GM08714 (cell line): ENCODE measurements around the gene RPP21.

Experiments
- H3K4me3 ChIP-seq: fragments of 200-500 bp; sonication (Bioruptor generic); 2 replicates; pipeline ENCODE4 v1.5.1; 2014; ENCODE audit warnings: mild to moderate bottlenecking, low read length, inconsistent platforms
- ZNF274 ChIP-seq: IDR thresholded peaks from 2 replicates; pipeline ENCODE4 v1.6.1; 2012; ENCODE audit warnings: mild to moderate bottlenecking, low read depth, low read length

Gene RPP21

DNA sequence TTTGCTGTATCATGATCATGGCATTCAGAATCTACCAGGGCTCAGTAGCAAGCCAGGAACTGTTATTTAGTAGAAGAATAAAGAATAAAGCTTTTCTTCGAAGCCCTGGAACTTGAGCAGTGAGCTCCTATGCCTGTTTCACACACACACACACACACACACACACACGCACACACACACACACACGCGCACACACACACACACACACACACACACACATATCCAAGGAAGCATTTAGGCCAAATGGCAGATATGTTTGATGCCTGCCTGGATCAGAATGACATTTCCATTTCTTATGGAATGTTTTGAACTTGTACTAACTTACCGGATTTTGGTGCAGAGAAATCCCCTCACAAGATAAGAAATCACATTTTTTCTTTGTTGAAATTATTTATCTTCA, 35.5 kb downstream of the RPP21 start:
- TF ChIP-seq ZNF274: no peak
- H3K4me3 ChIP-seq: no peak overlapping the region

DNA sequence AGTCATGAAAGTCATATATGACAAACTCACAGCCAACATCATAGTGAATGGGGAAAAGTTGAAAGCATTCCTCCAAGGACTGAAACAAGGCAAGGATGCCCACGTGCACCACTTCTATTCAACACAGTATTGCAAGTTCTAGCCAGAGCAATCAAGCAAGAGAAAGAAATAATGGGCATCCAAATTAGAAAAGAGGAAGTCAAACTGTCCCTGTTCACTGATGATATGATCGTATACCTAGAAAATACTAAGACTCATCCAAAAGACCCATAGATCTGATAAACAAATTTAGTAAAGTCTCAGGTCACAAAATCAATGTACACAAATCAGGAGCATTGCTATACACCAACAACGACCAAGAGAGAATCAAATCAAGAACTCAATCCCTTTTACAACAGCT, 41.2 kb downstream of the RPP21 start:
- no peak overlapping the region for H3K4me3 ChIP-seq
- no peak for TF ChIP-seq ZNF274

DNA sequence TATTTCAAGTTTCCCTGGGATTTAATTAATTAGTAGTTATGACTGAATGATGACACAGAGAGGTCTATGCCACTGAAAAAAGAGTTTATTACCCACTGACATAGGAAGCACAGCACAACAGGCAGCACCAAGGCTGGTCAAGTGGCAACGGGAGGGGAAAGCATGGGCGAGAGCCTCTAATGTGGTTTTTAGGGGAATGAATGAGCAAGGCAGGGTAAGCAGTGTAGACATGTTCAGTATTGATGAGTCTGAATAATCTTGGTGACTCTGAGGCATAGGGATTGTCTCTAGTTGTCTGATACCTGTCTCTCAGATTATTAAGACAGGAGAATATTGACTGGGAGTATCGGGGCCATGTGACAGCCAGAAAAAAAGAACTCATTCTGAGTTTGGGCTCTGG, 46.3 kb downstream of the RPP21 start:
- H3K4me3 ChIP-seq: no peak overlapping the region
- no peak for TF ChIP-seq ZNF274

DNA sequence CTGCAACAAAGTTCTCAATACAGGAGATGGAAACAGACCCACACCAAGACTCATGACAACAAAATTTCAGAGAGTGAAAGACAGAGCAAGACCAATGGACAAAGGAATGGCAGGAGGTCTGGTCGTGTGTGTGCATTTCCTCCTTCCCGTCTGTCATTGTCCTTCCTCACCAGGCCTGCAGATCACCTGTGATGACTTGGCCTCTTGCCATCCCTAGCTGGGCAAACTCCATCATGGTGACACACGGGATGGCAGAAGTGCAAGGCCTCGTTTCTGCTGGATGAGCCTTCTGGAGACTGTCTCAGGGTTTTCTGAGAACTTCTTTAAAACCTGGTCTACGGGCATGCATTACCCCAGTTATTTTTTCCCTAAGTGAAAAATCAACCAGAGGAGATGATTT, 49.2 kb downstream of the RPP21 start:
- TF ChIP-seq ZNF274: no peak
- no peak overlapping the region for H3K4me3 ChIP-seq
